GM20000 (cell line): Measurements from ENCODE around the gene TMEFF1.
A peak's percentile ranks its signal among the peaks of the same experiment; 100 is the strongest.

ENCODE experiments used
- DNase-seq: peaks from one replicate; pipeline ENCODE4 v3.0.0; 2012; ENCODE audit warnings: low spot score
- TF ChIP-seq, protein P1 (sequence below): IDR thresholded peaks from 2 replicates; pipeline ENCODE4 v1.5.1; 2012; ENCODE audit warnings: mild to moderate bottlenecking, control low read depth; ENCODE audit errors: extremely low read depth, missing control alignments

The TMEFF1 gene

DNA sequence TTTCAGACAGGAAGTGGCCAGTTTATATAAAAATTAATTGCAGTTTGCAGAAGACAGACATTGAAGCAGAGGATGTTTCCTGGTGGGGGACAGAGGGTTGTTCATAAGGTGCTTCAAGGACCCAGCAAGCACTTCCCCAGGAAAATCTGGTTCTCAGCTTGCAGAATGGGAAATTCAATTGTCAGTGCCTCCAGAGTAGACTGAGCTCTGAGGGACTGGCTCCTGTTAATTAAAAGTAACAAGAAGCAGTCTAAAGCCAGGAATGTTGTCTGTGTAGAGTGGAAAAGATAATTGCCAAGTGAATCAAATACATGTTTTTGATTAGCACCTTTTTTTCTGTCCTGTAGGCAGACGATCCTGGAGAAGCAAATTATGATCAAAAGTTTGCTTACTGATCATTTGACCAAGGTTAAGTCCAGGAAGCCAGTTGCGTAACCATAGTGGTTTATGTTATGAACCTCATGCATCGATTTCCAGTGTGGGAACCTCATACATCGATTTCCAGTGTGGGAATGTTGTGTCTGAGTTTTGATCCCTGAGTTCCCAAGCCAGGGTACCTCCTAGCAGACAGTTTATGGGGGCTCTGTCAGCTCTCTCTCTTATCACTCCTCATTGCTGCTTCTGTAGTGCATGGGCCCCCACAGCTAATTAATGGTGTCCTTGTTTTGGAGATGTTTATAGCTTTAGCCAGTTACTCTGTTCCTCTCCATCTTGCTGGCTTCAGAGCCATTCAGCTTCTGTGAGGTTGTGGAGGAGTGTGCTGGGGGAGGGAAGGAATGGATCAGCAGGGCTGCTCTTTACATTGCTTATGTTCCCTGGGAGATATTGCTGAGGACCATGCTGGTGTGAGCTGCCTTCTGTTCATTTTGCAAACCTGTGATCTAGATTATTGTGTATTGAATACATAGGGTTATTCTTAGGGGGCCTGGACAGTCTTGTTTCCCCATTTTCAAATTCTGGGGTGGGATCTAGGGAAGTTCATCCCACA is 28.9 kb upstream of the TMEFF1 start:
- TF ChIP-seq, protein P1, sequence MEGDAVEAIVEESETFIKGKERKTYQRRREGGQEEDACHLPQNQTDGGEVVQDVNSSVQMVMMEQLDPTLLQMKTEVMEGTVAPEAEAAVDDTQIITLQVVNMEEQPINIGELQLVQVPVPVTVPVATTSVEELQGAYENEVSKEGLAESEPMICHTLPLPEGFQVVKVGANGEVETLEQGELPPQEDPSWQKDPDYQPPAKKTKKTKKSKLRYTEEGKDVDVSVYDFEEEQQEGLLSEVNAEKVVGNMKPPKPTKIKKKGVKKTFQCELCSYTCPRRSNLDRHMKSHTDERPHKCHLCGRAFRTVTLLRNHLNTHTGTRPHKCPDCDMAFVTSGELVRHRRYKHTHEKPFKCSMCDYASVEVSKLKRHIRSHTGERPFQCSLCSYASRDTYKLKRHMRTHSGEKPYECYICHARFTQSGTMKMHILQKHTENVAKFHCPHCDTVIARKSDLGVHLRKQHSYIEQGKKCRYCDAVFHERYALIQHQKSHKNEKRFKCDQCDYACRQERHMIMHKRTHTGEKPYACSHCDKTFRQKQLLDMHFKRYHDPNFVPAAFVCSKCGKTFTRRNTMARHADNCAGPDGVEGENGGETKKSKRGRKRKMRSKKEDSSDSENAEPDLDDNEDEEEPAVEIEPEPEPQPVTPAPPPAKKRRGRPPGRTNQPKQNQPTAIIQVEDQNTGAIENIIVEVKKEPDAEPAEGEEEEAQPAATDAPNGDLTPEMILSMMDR: no peak
- DNase-seq: no peak

DNA sequence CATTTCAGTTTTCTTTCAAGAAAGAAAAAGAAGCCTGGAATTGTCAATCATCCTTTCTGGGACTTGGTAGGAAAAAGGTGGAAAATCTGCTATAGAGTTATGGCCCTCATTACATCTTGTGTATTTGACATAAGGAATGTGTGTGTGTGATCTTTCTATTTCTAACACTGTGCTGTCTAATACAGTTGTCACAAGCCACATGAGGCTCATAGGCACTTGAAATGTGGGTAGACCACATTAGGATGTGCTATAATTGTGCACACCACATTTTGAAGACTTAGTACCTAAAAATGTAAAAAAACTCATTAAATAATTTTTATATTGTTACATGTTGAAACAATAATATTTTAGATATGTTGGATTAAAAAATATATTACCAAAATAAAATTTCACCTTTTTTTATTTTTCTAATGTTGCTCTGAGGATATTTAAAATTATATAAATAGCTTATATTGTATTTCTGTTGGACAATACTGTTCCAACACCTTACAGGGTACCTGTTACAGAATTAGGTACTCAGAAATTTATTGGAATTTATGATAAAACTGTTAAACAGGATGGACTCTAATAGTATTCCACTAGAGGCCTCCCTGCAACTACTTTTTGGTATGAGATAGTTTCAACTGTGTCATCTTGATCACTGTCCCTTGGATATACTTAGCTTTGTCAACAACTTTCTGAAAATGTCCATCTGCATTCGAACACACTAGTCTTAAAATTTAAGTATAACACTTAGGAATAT is 27.6 kb upstream of the TMEFF1 start:
- TF ChIP-seq, protein P1: no peak
- DNase-seq: no peak

DNA sequence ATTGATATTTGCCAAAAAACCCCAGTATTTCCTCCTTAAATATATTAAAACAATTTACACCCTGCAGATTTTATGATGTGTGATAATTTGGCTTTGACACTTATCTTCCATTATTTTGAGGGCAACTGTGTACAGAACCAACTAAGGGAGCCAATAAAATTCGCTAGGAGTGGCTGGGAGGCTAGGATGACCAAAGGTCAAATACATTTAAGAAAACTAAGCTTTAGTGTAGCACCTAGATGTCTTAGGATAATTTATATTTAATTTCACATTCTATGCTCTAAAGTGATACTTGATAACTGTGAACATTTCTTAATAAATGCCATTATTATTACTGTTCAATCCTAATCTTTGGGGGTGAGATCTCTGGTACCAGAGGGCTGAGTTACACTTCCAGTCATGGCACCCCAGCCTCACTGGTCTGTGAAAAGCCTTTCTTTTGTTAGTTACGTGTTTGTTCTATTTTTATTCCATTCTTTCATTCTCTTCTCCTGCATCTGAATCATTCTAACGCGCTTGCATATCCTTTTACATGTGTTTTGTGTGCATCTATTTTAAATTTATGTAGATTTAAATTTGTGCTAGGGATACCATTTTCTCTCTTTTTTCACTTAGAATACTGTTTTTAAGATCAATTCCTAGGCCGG is 26.9 kb upstream of the TMEFF1 start:
- TF ChIP-seq, protein P1: no peak
- DNase-seq: no peak

DNA sequence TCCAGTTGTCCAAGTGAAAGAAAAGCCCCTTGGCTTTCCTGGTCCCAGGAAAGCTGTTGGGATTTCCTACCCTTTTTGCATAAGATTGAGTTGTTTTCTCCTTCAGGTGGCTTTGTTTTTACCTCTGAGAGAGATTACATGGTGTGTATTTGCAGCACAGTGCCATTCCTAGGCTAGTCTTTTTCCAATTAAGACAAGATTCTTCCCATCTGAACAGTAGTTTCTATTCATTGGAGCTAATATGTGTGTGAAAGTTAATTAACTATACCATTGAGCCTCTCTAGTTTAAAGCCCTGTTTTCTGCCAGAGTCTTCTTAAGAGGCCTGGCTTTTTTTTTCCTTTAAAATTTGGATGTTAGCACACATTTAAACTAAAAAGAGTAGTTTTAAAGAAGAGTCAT is 25.9 kb upstream of the TMEFF1 start:
- TF ChIP-seq, protein P1: no peak
- DNase-seq: no peak

DNA sequence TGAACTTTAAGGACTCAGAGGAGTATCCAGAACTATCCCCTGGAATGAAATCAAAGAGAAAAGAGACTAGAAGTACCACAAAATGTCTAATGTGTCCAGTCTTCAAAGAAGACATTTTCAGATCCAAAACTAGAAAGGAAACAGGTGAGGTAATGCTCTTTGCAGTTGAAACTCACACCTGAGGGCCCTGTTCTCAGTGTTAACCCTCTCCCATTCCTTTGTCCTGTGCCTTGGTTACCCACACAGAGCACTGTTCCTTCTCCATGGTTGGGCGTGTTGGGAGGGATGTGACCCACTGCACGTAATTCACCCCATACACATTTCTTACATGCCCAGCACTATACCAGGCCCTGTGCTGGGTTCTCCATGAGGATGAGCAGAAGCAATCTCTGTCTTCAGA is 24.7 kb upstream of the TMEFF1 start:
- no peak for DNase-seq
- TF ChIP-seq, protein P1: no peak

DNA sequence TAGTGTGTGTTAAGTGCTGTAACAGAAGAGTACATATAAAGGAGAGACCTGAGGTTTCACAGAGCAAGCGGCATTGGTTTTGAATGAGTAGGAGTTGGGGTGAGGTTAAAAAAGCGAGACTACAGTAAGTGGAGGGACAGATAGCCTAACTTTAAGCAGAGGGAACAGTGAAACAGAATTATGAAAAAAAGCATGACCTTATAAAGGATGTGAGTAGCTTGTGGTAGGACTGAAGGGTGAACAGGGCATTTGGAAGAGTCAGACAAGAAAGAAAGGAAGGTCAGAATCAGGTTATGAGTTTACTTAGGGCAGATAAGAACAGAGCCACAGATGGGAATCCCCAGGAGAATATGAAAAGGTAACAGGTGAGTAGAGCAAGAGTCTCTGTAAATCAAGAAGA is 23.5 kb upstream of the TMEFF1 start:
- TF ChIP-seq, protein P1: no peak
- DNase-seq: peak; percentile 39
